Esophagus muscularis mucosa (tissue), 3 donors: ENCODE measurements around the gene POLRMT.

ENCODE experiments used
- CTCF ChIP-seq, 3 experiments: fragments of 200-600 bp in 2 of 3; fragments of 450-650 bp in 1 of 3; sonication (generic) in 2 of 3; IDR thresholded peaks; one replicate each; pipeline ENCODE4 v1.5.1; 2017 to 2019; ENCODE audit warnings: antibody characterized with exemption in 3 of 3, mild to moderate bottlenecking in 2 of 3, moderate library complexity in 1 of 3
- EP300 ChIP-seq: sonication (generic); formaldehyde crosslinking; IDR thresholded peaks from one replicate; pipeline ENCODE4 v1.6.1; 2017; ENCODE audit warnings: antibody characterized with exemption

- TF ChIP-seq CTCF (IDR thresholded peaks at IDR 0.05) (no peak), EP300 (no peak)
Observed at GRCh38 chr19:644363-644762, 11.0 kb upstream of the POLRMT start.
